HG03354 (cell line): ENCODE measurements around the gene ZNF497.
"Not testable (repeated sequence)": the region's sequence is repeated elsewhere in the genome, so short reads cannot be mapped to it uniquely, and the experiment has no call there.

Experiments used
- ATAC-seq: cut with Tn5 transposase; IDR thresholded peaks from one replicate; pipeline ENCODE4 v1.9.1; 2021; ENCODE audit warnings: mild to moderate bottlenecking; ENCODE audit not compliant: unreplicated experiment, poor library complexity, severe bottlenecking

Gene ZNF497

GRCh38 chr19:58325311-58326022 is 37.1 kb downstream of the ZNF497 start:
- ATAC-seq, result no peak

- no peak for ATAC-seq
These were observed 43.3 kb downstream of the ZNF497 start for GRCh38 chr19:58319241-58319640.

GRCh38 chr19:58318297-58318696 is 44.3 kb downstream of the ZNF497 start:
- ATAC-seq, result no peak

GRCh38 chr19:58317476-58318072 is 45.0 kb downstream of the ZNF497 start:
- ATAC-seq, result no peak

GRCh38 chr19:58315580-58315979 is 47.0 kb downstream of the ZNF497 start:
- no peak for ATAC-seq

GRCh38 chr19:58311345-58311865 is 51.1 kb downstream of the ZNF497 start:
- no peak for ATAC-seq

- ATAC-seq, result not testable (repeated sequence)
These were observed 51.9 kb downstream of the ZNF497 start for GRCh38 chr19:58310685-58311084.

- ATAC-seq, result no peak
These were observed 54.8 kb downstream of the ZNF497 start for GRCh38 chr19:58307736-58308135.

- ATAC-seq, result no peak
These were observed 56.6 kb downstream of the ZNF497 start for GRCh38 chr19:58305932-58306323.

GRCh38 chr19:58305065-58305931 is 57.3 kb downstream of the ZNF497 start, which contains the start of gene ERVK3-1:
ERVK3-1 (plus strand) TSS chr19:58305377; CDS start chr19:58312169, 6,792 bp downstream.
- ATAC-seq, result peak; percentile 97

GRCh38 chr19:58304748-58305064 is 57.8 kb downstream of the ZNF497 start:
- ATAC-seq, result peak; percentile 13
